Measurements from ENCODE around the gene CACNB3.

The CACNB3 gene

GRCh38 chr12:48817873-48818830, at the start of gene CACNB3:
CACNB3 (plus strand) TSS chr12:48818496; CDS start chr12:48818930, 434 bp downstream.
- DNase-seq (ENCODE audit: low read depth in 2 of 2) = peak; percentile 52 to 77

- DNase-seq (ENCODE audit: low read depth in 2 of 2) = no peak
These were observed 49.6 kb upstream of the CACNB3 start for GRCh38 chr12:48768736-48769135.

GRCh38 chr12:48770756-48771155, 47.5 kb upstream of the CACNB3 start:
- no peak for DNase-seq (ENCODE audit: low read depth in 2 of 2)

- DNase-seq (ENCODE audit: low read depth in 2 of 2) = no peak
These were observed 46.6 kb upstream of the CACNB3 start for GRCh38 chr12:48771588-48772112.

GRCh38 chr12:48773686-48774085, 44.6 kb upstream of the CACNB3 start:
- no peak for DNase-seq (ENCODE audit: low read depth in 2 of 2)

- no peak for DNase-seq (ENCODE audit: low read depth in 2 of 2)
These were observed 43.8 kb upstream of the CACNB3 start for GRCh38 chr12:48774516-48774915.

GRCh38 chr12:48775299-48775698, 43.0 kb upstream of the CACNB3 start:
- DNase-seq (ENCODE audit: low read depth in 2 of 2) = no peak

- DNase-seq (ENCODE audit: low read depth in 2 of 2) = no peak
These were observed 42.2 kb upstream of the CACNB3 start for GRCh38 chr12:48775991-48776649.

- DNase-seq (ENCODE audit: low read depth in 2 of 2) = no peak
These were observed 41.3 kb upstream of the CACNB3 start for GRCh38 chr12:48776956-48777355.

GRCh38 chr12:48777501-48778400, 40.5 kb upstream of the CACNB3 start:
- no peak for DNase-seq (ENCODE audit: low read depth in 2 of 2)

- no peak for DNase-seq (ENCODE audit: low read depth in 2 of 2)
These were observed 38.4 kb upstream of the CACNB3 start for GRCh38 chr12:48779869-48780268.

GRCh38 chr12:48780381-48781025, 37.8 kb upstream of the CACNB3 start:
- no peak for DNase-seq (ENCODE audit: low read depth in 2 of 2)

GRCh38 chr12:48781750-48782456, 36.4 kb upstream of the CACNB3 start:
- DNase-seq (ENCODE audit: low read depth in 2 of 2) = no peak

- DNase-seq (ENCODE audit: low read depth in 2 of 2) = no peak
These were observed 35.6 kb upstream of the CACNB3 start for GRCh38 chr12:48782457-48783395.

GRCh38 chr12:48783432-48783831, 34.9 kb upstream of the CACNB3 start:
- DNase-seq (ENCODE audit: low read depth in 2 of 2) = no peak

GRCh38 chr12:48786591-48787544, 31.4 kb upstream of the CACNB3 start:
- no peak for DNase-seq (ENCODE audit: low read depth in 2 of 2)

- DNase-seq (ENCODE audit: low read depth in 2 of 2) = no peak
These were observed 30.3 kb upstream of the CACNB3 start for GRCh38 chr12:48787791-48788523.

GRCh38 chr12:48788524-48788853, 29.8 kb upstream of the CACNB3 start:
- no peak for DNase-seq (ENCODE audit: low read depth in 2 of 2)

Data from stimulated activated CD4-positive, alpha-beta T cell treated with anti-CD3 and anti-CD28 coated beads, Interleukin-12 subunit alpha, Interleukin-12 subunit beta, amount 100 ng/mL, for 24 hours (primary cell).